ENCODE results near the gene USP21.

GRCh38 chr1:161185282-161185682 is 26.0 kb downstream of the USP21 start:
- TF ChIP-seq CTCF (IDR thresholded peaks at IDR 0.05): no peak
- no peak for TF ChIP-seq POLR2A (IDR thresholded peaks at IDR 0.05)
